ENCODE measurements around the gene UGT1A4.

The UGT1A4 gene

GRCh38 chr2:233718552-233718951, at the start of gene UGT1A4:
UGT1A4 (plus strand) TSS chr2:233718736; CDS start chr2:233718821, 85 bp downstream.
- H3K4me3 Mint-ChIP-seq = no peak within 1 kb of the TSS
- no peaks in the 10 kb centered on the region for H3K9me3 Mint-ChIP-seq

GRCh38 chr2:233671290-233672161, 47.0 kb upstream of the UGT1A4 start, which contains the start of gene UGT1A9:
UGT1A9 (plus strand) TSS chr2:233671898; CDS start chr2:233671935, 37 bp downstream.
- Mint-ChIP-seq H3K36me3 (ENCODE audit: low read depth) (no peaks in the 10 kb centered on the region), H3K4me1 (ENCODE audit: low read depth) (no peaks in the 10 kb centered on the region), H3K4me3 (no peak within 1 kb of the TSS), H3K27me3 (no peaks in the 10 kb centered on the region), H3K27ac (no peak within 1 kb of the TSS), H3K9me3 (no peaks in the 10 kb centered on the region)
- intact Hi-C loops (cut with micrococcal nuclease) = no loop called here

More at GRCh38 chr2:233718552-233718951, at the start of gene UGT1A4:
- Mint-ChIP-seq H3K27me3 (peaks cover 5% of the 10 kb centered on the region), H3K36me3 (ENCODE audit: low read depth) (no peaks in the 10 kb centered on the region), H3K4me1 (ENCODE audit: low read depth) (no peaks in the 10 kb centered on the region), H3K27ac (no peak within 1 kb of the TSS)
- intact Hi-C loops (cut with micrococcal nuclease) = no loop called here

- H3K27me3 Mint-ChIP-seq = no peaks in the 10 kb centered on the region
- H3K4me3 Mint-ChIP-seq = no peak overlapping the region
- no peaks in the 10 kb centered on the region for H3K36me3 Mint-ChIP-seq (ENCODE audit: low read depth)
- intact Hi-C loops (cut with micrococcal nuclease) = no loop called here
- no peak overlapping the region for H3K27ac Mint-ChIP-seq
- H3K9me3 Mint-ChIP-seq = no peaks in the 10 kb centered on the region
- no peaks in the 10 kb centered on the region for H3K4me1 Mint-ChIP-seq (ENCODE audit: low read depth)
These were observed 45.6 kb upstream of the UGT1A4 start for GRCh38 chr2:233672886-233673285.

GRCh38 chr2:233673896-233674295, 44.6 kb upstream of the UGT1A4 start:
- H3K4me1 Mint-ChIP-seq (ENCODE audit: low read depth) = no peaks in the 10 kb centered on the region
- H3K36me3 Mint-ChIP-seq (ENCODE audit: low read depth) = no peaks in the 10 kb centered on the region
- H3K27me3 Mint-ChIP-seq = no peaks in the 10 kb centered on the region
- H3K9me3 Mint-ChIP-seq = no peaks in the 10 kb centered on the region
- H3K4me3 Mint-ChIP-seq = no peak overlapping the region
- no peak overlapping the region for H3K27ac Mint-ChIP-seq
- intact Hi-C loops (cut with micrococcal nuclease) = no loop called here

GRCh38 chr2:233674314-233674713, 44.2 kb upstream of the UGT1A4 start:
- Mint-ChIP-seq H3K36me3 (ENCODE audit: low read depth) (no peaks in the 10 kb centered on the region), H3K9me3 (no peaks in the 10 kb centered on the region), H3K27me3 (no peaks in the 10 kb centered on the region), H3K27ac (no peak overlapping the region), H3K4me3 (no peak overlapping the region), H3K4me1 (ENCODE audit: low read depth) (no peaks in the 10 kb centered on the region)
- intact Hi-C loops (cut with micrococcal nuclease) = no loop called here

GRCh38 chr2:233674995-233675394, 43.5 kb upstream of the UGT1A4 start:
- Mint-ChIP-seq H3K27me3 (no peaks in the 10 kb centered on the region), H3K36me3 (ENCODE audit: low read depth) (no peaks in the 10 kb centered on the region), H3K4me3 (no peak overlapping the region), H3K9me3 (no peaks in the 10 kb centered on the region), H3K4me1 (ENCODE audit: low read depth) (no peaks in the 10 kb centered on the region), H3K27ac (no peak overlapping the region)
- intact Hi-C loops (cut with micrococcal nuclease) = no loop called here

GRCh38 chr2:233676046-233676445, 42.5 kb upstream of the UGT1A4 start:
- no peak overlapping the region for H3K4me3 Mint-ChIP-seq
- H3K9me3 Mint-ChIP-seq = no peaks in the 10 kb centered on the region
- H3K27me3 Mint-ChIP-seq = no peaks in the 10 kb centered on the region
- no peaks in the 10 kb centered on the region for H3K4me1 Mint-ChIP-seq (ENCODE audit: low read depth)
- H3K36me3 Mint-ChIP-seq (ENCODE audit: low read depth) = no peaks in the 10 kb centered on the region
- no peak overlapping the region for H3K27ac Mint-ChIP-seq
- intact Hi-C loops (cut with micrococcal nuclease) = no loop called here

- no peaks in the 10 kb centered on the region for H3K27me3 Mint-ChIP-seq
- no peak overlapping the region for H3K27ac Mint-ChIP-seq
- H3K9me3 Mint-ChIP-seq = no peaks in the 10 kb centered on the region
- no peak overlapping the region for H3K4me3 Mint-ChIP-seq
- intact Hi-C loops (cut with micrococcal nuclease) = no loop called here
- H3K4me1 Mint-ChIP-seq (ENCODE audit: low read depth) = no peaks in the 10 kb centered on the region
- H3K36me3 Mint-ChIP-seq (ENCODE audit: low read depth) = no peaks in the 10 kb centered on the region
These were observed 39.3 kb upstream of the UGT1A4 start for GRCh38 chr2:233679196-233679595.

- no peaks in the 10 kb centered on the region for H3K9me3 Mint-ChIP-seq
- no peaks in the 10 kb centered on the region for H3K4me1 Mint-ChIP-seq (ENCODE audit: low read depth)
- no peaks in the 10 kb centered on the region for H3K27me3 Mint-ChIP-seq
- intact Hi-C loops (cut with micrococcal nuclease) = no loop called here
- no peaks in the 10 kb centered on the region for H3K36me3 Mint-ChIP-seq (ENCODE audit: low read depth)
- H3K27ac Mint-ChIP-seq = no peak overlapping the region
- H3K4me3 Mint-ChIP-seq = no peak overlapping the region
These were observed 38.0 kb upstream of the UGT1A4 start for GRCh38 chr2:233680361-233681045.

- no peaks in the 10 kb centered on the region for H3K9me3 Mint-ChIP-seq
- H3K36me3 Mint-ChIP-seq (ENCODE audit: low read depth) = no peaks in the 10 kb centered on the region
- no peaks in the 10 kb centered on the region for H3K27me3 Mint-ChIP-seq
- no peaks in the 10 kb centered on the region for H3K4me1 Mint-ChIP-seq (ENCODE audit: low read depth)
- no peak within 1 kb of the TSS for H3K4me3 Mint-ChIP-seq
- H3K27ac Mint-ChIP-seq = no peak within 1 kb of the TSS
- intact Hi-C loops (cut with micrococcal nuclease) = no loop called here
These were observed 36.9 kb upstream of the UGT1A4 start, which contains the start of gene UGT1A7 for GRCh38 chr2:233681521-233682099. UGT1A7 (plus strand) TSS chr2:233681901; CDS start chr2:233681938, 37 bp downstream.

GRCh38 chr2:233684640-233685039, 33.9 kb upstream of the UGT1A4 start:
- no peaks in the 10 kb centered on the region for H3K4me1 Mint-ChIP-seq (ENCODE audit: low read depth)
- intact Hi-C loops (cut with micrococcal nuclease) = no loop called here

GRCh38 chr2:233686928-233687327, 31.6 kb upstream of the UGT1A4 start:
- H3K27me3 Mint-ChIP-seq = no peaks in the 10 kb centered on the region
- no peaks in the 10 kb centered on the region for H3K4me1 Mint-ChIP-seq (ENCODE audit: low read depth)
- no peaks in the 10 kb centered on the region for H3K36me3 Mint-ChIP-seq (ENCODE audit: low read depth)
- H3K9me3 Mint-ChIP-seq = no peaks in the 10 kb centered on the region
- intact Hi-C loops (cut with micrococcal nuclease) = no loop called here
- no peak overlapping the region for H3K27ac Mint-ChIP-seq
- H3K4me3 Mint-ChIP-seq = no peak overlapping the region

More at GRCh38 chr2:233684640-233685039, 33.9 kb upstream of the UGT1A4 start:
- Mint-ChIP-seq H3K27ac (no peak overlapping the region), H3K36me3 (ENCODE audit: low read depth) (no peaks in the 10 kb centered on the region), H3K9me3 (no peaks in the 10 kb centered on the region), H3K4me3 (no peak overlapping the region), H3K27me3 (no peaks in the 10 kb centered on the region)

- intact Hi-C loops (cut with micrococcal nuclease) = no loop called here
These were observed 30.2 kb upstream of the UGT1A4 start for GRCh38 chr2:233688341-233688740.

GRCh38 chr2:233689031-233689430, 29.5 kb upstream of the UGT1A4 start:
- Mint-ChIP-seq H3K36me3 (ENCODE audit: low read depth) (no peaks in the 10 kb centered on the region), H3K27ac (no peak overlapping the region), H3K9me3 (no peaks in the 10 kb centered on the region), H3K4me3 (no peak overlapping the region), H3K27me3 (no peaks in the 10 kb centered on the region), H3K4me1 (ENCODE audit: low read depth) (no peaks in the 10 kb centered on the region)
- intact Hi-C loops (cut with micrococcal nuclease) = no loop called here

More at GRCh38 chr2:233688341-233688740, 30.2 kb upstream of the UGT1A4 start:
- Mint-ChIP-seq H3K36me3 (ENCODE audit: low read depth) (no peaks in the 10 kb centered on the region), H3K4me3 (no peak overlapping the region), H3K27ac (no peak overlapping the region), H3K9me3 (no peaks in the 10 kb centered on the region), H3K27me3 (no peaks in the 10 kb centered on the region), H3K4me1 (ENCODE audit: low read depth) (no peaks in the 10 kb centered on the region)

Data from dendritic cell treated with granulocyte-macrophage colony-stimulating factor and Interleukin-4, amounts not matched to agents 40 ng/mL and 50 ng/mL, for 4 days (primary cell).